Activated CD4-positive, alpha-beta T cell treated with anti-CD3 and anti-CD28 coated beads, Interleukin-2, amount 50 U/mL, for 4 hours (primary cell): ENCODE data around the gene ZNF429.
"Not testable (repeated sequence)": the region's sequence is repeated elsewhere in the genome, so short reads cannot be mapped to it uniquely, and the experiment has no call there.

Experiments used
- DNase-seq, 2 experiments: peaks; one replicate each; pipeline ENCODE4 v3.0.0-alpha.2; 2020

The ZNF429 gene

GRCh38 chr19:21505459-21506451 lies at the start of gene ZNF429:
ZNF429 (plus strand) TSS chr19:21505602; CDS start chr19:21505772, 170 bp downstream.
- peak; percentile 87 to 88 for DNase-seq

- no peak for DNase-seq
Measured at GRCh38 chr19:21460686-21461085, 44.7 kb upstream of the ZNF429 start.

GRCh38 chr19:21462540-21462939 lies 42.9 kb upstream of the ZNF429 start:
- no peak for DNase-seq

- peak in 1 of 2 experiments; percentile 6 for DNase-seq
Measured at GRCh38 chr19:21463449-21464105, 41.8 kb upstream of the ZNF429 start.

GRCh38 chr19:21466627-21467026 lies 38.8 kb upstream of the ZNF429 start:
- DNase-seq = no peak

- DNase-seq = no peak
Measured at GRCh38 chr19:21468791-21469190, 36.6 kb upstream of the ZNF429 start.

GRCh38 chr19:21472507-21472906 lies 32.9 kb upstream of the ZNF429 start:
- no peak for DNase-seq

GRCh38 chr19:21474671-21475181 lies 30.7 kb upstream of the ZNF429 start:
- DNase-seq = peak; percentile 53 to 55

- DNase-seq = not testable (repeated sequence)
Measured at GRCh38 chr19:21482361-21482760, 23.0 kb upstream of the ZNF429 start.

GRCh38 chr19:21482863-21483276 lies 22.5 kb upstream of the ZNF429 start:
- peak; percentile 48 to 49 for DNase-seq

GRCh38 chr19:21483589-21484170 lies 21.7 kb upstream of the ZNF429 start:
- peak; percentile 38 to 42 for DNase-seq

- DNase-seq = no peak
Measured at GRCh38 chr19:21484631-21485030, 20.8 kb upstream of the ZNF429 start.

- DNase-seq = no peak
Measured at GRCh38 chr19:21485926-21486325, 19.5 kb upstream of the ZNF429 start.

GRCh38 chr19:21487969-21488368 lies 17.4 kb upstream of the ZNF429 start:
- no peak for DNase-seq

GRCh38 chr19:21491146-21491545 lies 14.3 kb upstream of the ZNF429 start:
- no peak for DNase-seq

- DNase-seq = no peak
Measured at GRCh38 chr19:21492947-21493906, 12.2 kb upstream of the ZNF429 start.

- DNase-seq = no peak
Measured at GRCh38 chr19:21496876-21497275, 8.5 kb upstream of the ZNF429 start.

- no peak for DNase-seq
Measured at GRCh38 chr19:21498651-21499050, 6.8 kb upstream of the ZNF429 start.

- DNase-seq = no peak
Measured at GRCh38 chr19:21508198-21508597, 2.8 kb downstream of the ZNF429 start.

GRCh38 chr19:21511058-21511457 lies 5.7 kb downstream of the ZNF429 start:
- DNase-seq = not testable (repeated sequence)

GRCh38 chr19:21512609-21513008 lies 7.2 kb downstream of the ZNF429 start:
- DNase-seq = not testable (repeated sequence)

- no peak for DNase-seq
Measured at GRCh38 chr19:21513651-21514050, 8.2 kb downstream of the ZNF429 start.
